GM18867 (cell line): ENCODE data around the gene CADM4.
A peak's percentile ranks its signal among the peaks of the same experiment; 100 is the strongest.
"Not testable (repeated sequence)": the region's sequence is repeated elsewhere in the genome, so short reads cannot be mapped to it uniquely, and the experiment has no call there.

ENCODE experiments used
- ATAC-seq: cut with Tn5 transposase; IDR thresholded peaks from one replicate; pipeline ENCODE4 v1.9.1; 2021; ENCODE audit warnings: mild to moderate bottlenecking, moderate library complexity; ENCODE audit not compliant: unreplicated experiment

The CADM4 gene

GRCh38 chr19:43610493-43610892 lies 29.2 kb downstream of the CADM4 start:
- ATAC-seq: no peak

- ATAC-seq: no peak
Measured at GRCh38 chr19:43609872-43610271, 29.8 kb downstream of the CADM4 start.

- ATAC-seq: no peak
Measured at GRCh38 chr19:43607238-43608205, 32.1 kb downstream of the CADM4 start.

- no peak for ATAC-seq
Measured at GRCh38 chr19:43606569-43607229, 33.0 kb downstream of the CADM4 start.

- ATAC-seq: no peak
Measured at GRCh38 chr19:43605875-43606568, 33.6 kb downstream of the CADM4 start.

- not testable (repeated sequence) for ATAC-seq
Measured at GRCh38 chr19:43600326-43600725, 39.3 kb downstream of the CADM4 start.

- ATAC-seq: no peak
Measured at GRCh38 chr19:43599635-43600295, 39.9 kb downstream of the CADM4 start.

GRCh38 chr19:43598445-43599240 lies 41.0 kb downstream of the CADM4 start:
- ATAC-seq: no peak

GRCh38 chr19:43597876-43598275 lies 41.8 kb downstream of the CADM4 start:
- no peak for ATAC-seq

GRCh38 chr19:43596842-43597461 lies 42.7 kb downstream of the CADM4 start:
- no peak for ATAC-seq

- peak; percentile 85 for ATAC-seq
Measured at GRCh38 chr19:43595999-43596841, 43.4 kb downstream of the CADM4 start, which contains the start of the genes IRGQ and ZNF576. Gene IRGQ (minus strand): TSS chr19:43596134. CDS start chr19:43595338, 796 bp downstream. Gene ZNF576 (plus strand): TSS chr19:43596595. CDS start chr19:43597109, 514 bp downstream.

- no peak for ATAC-seq
Measured at GRCh38 chr19:43595605-43595998, 44.0 kb downstream of the CADM4 start.

GRCh38 chr19:43594710-43595604 lies 44.7 kb downstream of the CADM4 start:
- ATAC-seq: no peak

- ATAC-seq: no peak
Measured at GRCh38 chr19:43594081-43594697, 45.5 kb downstream of the CADM4 start.

- ATAC-seq: no peak
Measured at GRCh38 chr19:43592800-43593350, 46.8 kb downstream of the CADM4 start.

- ATAC-seq: no peak
Measured at GRCh38 chr19:43591904-43592772, 47.5 kb downstream of the CADM4 start.
